AG09309 (cell line): Measurements from ENCODE around the gene DGKZ.

Experiments used
- DNase-seq: peaks from one replicate; pipeline ENCODE4 v3.0.0-alpha.2; 2010; ENCODE audit warnings: low read depth
- H3K4me3 ChIP-seq: 2 replicates; pipeline ENCODE4 v1.5.1; 2011; ENCODE audit warnings: mild to moderate bottlenecking, low read depth, low read length, moderate library complexity; ENCODE audit not compliant: control insufficient read depth
- TF ChIP-seq, protein P1 (sequence below): IDR thresholded peaks from 2 replicates; pipeline ENCODE4 v1.5.1; 2011; ENCODE audit warnings: mild to moderate bottlenecking, low read depth, low read length, inconsistent platforms; ENCODE audit not compliant: insufficient read depth, control insufficient read depth; ENCODE audit errors: missing control alignments

The DGKZ gene

DNA sequence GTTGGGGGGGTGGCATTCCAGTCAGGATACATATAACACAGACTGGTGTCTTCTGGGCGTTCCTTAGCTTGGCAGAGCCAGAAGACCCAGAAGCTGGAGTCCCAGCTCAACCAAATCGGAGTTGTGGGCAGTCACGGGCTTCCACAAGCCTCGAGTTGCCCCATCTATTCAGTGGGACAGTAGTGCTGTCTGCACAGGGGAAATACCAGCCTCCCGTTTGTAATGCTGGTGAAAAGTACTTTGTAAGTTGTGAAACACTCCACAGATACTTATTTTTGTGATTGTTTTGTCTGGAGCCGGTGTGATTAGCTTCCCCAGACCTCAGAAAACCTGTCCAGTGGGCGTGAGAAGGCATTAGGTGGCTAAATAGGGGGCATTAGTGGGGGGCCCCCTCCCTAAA lies 13.6 kb downstream of the DGKZ start:
- no peak for DNase-seq
- TF ChIP-seq, protein P1, sequence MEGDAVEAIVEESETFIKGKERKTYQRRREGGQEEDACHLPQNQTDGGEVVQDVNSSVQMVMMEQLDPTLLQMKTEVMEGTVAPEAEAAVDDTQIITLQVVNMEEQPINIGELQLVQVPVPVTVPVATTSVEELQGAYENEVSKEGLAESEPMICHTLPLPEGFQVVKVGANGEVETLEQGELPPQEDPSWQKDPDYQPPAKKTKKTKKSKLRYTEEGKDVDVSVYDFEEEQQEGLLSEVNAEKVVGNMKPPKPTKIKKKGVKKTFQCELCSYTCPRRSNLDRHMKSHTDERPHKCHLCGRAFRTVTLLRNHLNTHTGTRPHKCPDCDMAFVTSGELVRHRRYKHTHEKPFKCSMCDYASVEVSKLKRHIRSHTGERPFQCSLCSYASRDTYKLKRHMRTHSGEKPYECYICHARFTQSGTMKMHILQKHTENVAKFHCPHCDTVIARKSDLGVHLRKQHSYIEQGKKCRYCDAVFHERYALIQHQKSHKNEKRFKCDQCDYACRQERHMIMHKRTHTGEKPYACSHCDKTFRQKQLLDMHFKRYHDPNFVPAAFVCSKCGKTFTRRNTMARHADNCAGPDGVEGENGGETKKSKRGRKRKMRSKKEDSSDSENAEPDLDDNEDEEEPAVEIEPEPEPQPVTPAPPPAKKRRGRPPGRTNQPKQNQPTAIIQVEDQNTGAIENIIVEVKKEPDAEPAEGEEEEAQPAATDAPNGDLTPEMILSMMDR = no peak
- no peak overlapping the region for H3K4me3 ChIP-seq

DNA sequence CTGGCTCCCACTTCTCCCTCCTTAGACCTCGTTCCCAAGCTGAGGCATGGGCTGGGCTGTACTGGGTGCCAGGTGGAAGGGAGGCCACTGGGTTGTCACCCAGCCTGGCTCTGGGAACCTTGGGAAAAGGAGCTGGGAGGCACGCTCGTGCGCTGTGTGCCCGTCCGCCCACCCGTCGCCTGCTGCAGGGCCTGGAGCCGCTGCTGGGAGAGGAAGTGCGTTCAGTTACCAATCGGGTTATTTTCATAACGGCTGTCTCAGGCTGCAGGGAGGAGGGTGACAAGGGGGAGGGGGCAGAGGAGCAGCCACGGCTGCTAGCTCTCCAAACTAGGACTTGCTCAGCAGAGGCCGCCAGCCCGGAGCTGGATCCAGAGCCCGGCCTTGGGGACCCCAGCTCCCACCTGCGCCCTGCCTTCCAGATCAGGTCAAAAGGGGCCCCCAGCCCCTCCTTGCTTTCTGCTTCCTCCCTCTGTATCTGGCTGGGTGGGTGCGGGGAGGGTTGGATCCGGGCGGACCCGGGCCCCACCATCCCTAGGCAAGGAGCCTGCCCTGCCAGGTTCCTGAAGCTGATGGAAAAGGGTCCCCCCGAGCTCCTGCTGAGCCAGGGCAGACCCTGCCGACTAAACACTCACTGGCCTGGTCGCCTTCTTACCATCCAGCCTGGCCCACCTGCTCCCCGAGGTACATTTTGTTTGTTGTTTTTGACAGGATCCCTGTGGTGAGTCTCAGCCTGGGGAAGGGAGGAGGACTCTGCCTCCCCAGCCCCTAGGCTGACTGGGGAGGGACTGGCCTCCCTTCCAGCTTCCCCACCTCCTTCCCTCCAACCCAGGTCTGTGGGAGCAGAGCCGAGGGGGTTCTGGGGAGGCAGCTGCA lies 14.3 kb downstream of the DGKZ start:
- DNase-seq = no peak
- H3K4me3 ChIP-seq = no peak overlapping the region
- TF ChIP-seq, protein P1 = no peak

DNA sequence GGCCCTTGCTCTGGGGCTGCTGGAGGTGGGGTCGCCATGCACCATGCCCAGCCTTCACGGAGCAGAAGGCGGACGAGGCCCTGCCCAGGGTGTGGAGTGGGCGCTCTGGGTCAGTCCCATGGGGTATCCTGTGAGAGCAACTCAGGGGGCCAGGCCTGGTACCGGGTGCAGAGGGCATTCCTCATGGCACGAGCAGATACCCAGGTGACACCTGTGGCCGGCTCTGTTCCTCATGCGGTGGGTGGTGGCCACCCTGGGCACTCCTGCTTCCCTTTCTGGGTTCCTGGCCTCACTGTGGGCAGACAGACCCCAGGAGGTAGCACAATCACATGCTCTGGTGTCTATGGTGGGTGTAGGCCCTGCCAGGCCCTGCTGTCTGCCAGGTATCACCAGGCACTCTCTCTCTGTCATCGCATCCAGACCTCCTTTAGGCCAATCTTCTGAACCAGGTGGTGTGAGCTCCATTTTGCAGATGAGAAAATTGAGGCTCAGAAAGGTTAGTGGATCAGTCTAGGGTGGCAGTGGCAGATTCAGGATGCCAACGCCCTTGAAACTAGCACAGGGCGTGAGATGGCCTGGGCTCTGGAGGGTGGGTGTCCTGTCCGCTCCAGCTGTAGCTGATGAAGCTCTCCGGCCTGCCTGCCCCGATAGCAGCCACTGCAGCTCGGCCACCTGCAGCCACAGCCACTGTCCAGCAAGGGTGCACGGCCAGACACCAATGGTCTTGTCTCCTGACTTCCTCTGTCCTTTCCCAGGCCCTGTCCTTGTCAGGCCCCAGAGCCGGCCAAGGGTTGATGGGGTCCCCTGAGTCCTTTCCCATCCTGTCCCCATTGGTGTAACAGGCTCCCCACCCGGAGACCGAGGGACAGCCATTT lies 15.1 kb downstream of the DGKZ start:
- H3K4me3 ChIP-seq = no peak overlapping the region
- DNase-seq = no peak
- TF ChIP-seq, protein P1 = no peak

DNA sequence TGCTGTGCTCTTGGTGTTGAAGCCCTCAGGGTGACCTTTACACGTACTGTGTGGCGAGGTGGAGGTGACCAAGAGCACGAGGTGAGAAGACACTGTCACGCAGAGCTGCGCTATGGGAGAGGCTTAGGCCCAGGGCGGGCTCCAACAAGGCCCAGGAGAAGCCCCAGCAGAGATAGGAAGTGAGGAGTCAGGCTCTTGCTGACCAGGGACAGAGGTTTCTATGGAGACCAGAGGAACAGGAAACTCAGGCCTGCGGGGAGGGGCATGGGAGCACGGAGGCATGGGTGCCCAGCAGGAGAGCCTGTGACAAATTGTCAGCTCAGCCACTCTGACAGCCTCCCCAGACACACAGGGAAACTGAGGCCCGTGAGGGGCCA lies 15.8 kb downstream of the DGKZ start:
- no peak for DNase-seq
- no peak overlapping the region for H3K4me3 ChIP-seq
- TF ChIP-seq, protein P1 = no peak

DNA sequence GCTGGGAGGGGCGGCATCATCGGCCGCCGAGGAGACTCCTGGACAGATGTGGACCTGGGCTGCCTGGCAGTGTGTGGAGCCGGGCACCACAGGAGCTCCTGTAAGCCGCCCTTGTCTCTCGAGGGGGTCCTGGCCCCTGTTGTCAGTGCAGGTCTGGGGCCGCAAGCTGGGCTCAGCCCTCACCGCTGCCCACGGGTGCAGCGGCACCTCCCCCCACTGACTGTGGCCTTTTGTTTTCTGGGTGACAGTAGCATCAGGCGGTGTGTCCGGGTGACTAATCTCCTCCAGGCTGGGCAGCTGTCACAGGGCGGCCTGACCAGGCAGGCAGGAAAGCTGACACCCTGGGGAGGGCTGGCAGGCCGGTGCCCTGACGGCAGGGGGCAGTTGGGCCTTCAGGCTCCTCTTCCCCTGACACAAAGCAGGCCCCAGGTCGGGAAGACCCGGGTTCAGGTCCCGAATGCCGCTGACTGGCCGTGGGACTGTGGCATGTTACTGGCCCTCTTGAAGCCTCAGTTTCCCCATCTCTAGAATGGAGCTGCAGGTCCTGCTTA lies 16.3 kb downstream of the DGKZ start:
- H3K4me3 ChIP-seq = no peak overlapping the region
- DNase-seq = no peak
- TF ChIP-seq, protein P1 = peak; percentile 12

DNA sequence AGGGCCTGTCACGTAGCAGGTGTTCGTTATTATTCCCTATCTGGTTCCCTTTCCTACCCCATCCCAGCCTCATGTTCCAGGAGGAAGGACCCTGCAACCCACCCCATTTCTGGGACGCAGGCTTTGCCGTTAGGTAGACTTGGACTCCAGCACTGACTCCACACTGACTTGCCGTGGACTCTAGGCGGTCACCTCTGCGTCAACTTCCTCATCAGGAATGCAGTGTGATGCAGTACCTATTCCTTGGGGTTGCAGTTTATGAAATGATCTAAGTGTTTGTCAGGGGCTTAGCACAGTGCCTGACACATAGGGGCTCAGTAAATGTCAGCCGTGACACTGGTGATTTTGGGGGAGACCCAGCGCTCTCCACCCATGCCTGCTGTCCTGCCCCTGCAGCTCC lies 16.8 kb downstream of the DGKZ start:
- H3K4me3 ChIP-seq = no peak overlapping the region
- TF ChIP-seq, protein P1 = no peak
- no peak for DNase-seq
